Right cardiac atrium (tissue), 5 donors: Measurements from ENCODE around the gene GJB1. TPM values are rescaled to one million over a fixed set of nuclear protein-coding genes. Genes with fewer than 3 reads are reported as not detected.
"Not testable (repeated sequence)": the region's sequence is repeated elsewhere in the genome, so short reads cannot be mapped to it uniquely, and the experiment has no call there.

Source experiments
- ATAC-seq, 2 donors: fragments of 200-7000 bp; cut with Tn5 transposase; one replicate each; pipeline versions ENCODE4 v1.8.0 to v1.9.1; 2020; ENCODE audit warnings: moderate library complexity in 2 of 2, mild to moderate bottlenecking in 1 of 2
- DNase-seq, 3 donors: peaks; one replicate each; pipeline ENCODE4 v3.0.0-alpha.2; 2020
- H3K27ac ChIP-seq: one replicate; pipeline ENCODE4 v1.5.1; 2013; ENCODE audit warnings: mild to moderate bottlenecking, low read length, control low read depth, moderate library complexity
- H3K27me3 ChIP-seq: one replicate; pipeline ENCODE4 v1.6.1; 2013; ENCODE audit not compliant: control insufficient read depth, insufficient read depth
- H3K4me1 ChIP-seq: one replicate; pipeline ENCODE4 v1.6.1; 2013; ENCODE audit warnings: low read length; ENCODE audit not compliant: control insufficient read depth, insufficient read depth
- H3K4me3 ChIP-seq: one replicate; pipeline ENCODE4 v1.5.1; 2013; ENCODE audit warnings: low read length, control low read depth
- H3K9me3 ChIP-seq: one replicate; pipeline ENCODE4 v1.6.1; 2013; ENCODE audit warnings: low read length; ENCODE audit not compliant: control insufficient read depth
- WGBS: extraction: QIAGEN DNeasy Blood & Tissue Kit; methylation state at CpG from one replicate; pipeline ENCODE4 v1.1.7; 2013; 5-methylcytosine and 5-hydroxymethylcytosine counted together
- intact Hi-C, 4 donors: fragments of 100-400 bp; cut with DNase I; formaldehyde crosslinking; loops; one replicate each; pipeline versions ENCODE4 v1.11.0 to v1.14.0; 2022 to 2023
- polyA plus RNA-seq: library from polyadenylated mRNA; stranded (reverse); fragments of 200-250 nt; gene quantifications from one replicate; pipeline ENCODE4 v1.2.3, GENCODE V29; 2013
- total RNA-seq, 4 donors: library from RNA; stranded (reverse); fragmentation: NEBNext Ultra II Directional; extraction: Animal tissue kit (Norgen Biotek cat#: 25700); gene quantifications; one replicate each; pipeline ENCODE4 v1.2.1, GENCODE V29; 2021
- donor health status: healthy with polysubstance abuse.
- donor health status: DM: no; HTN: yes; CAD: no.
- donor health status: DM: no; HTN: no; CAD: no.
- donor health status: DM: no; HTN: yes; CAD: no; lungs with severe emphysema.
- donor health status: DM: yes; HTN: yes; CAD: no.

Gene GJB1
- total and polyA plus RNA-seq, 5 donors: 0.11 TPM; not detected in 4

GRCh38 chrX:71268624-71269023, 45.6 kb downstream of the GJB1 start:
- H3K27ac ChIP-seq, H3K4me3 ChIP-seq, H3K27me3 ChIP-seq, ATAC-seq, intact Hi-C loops, H3K9me3 ChIP-seq, H3K4me1 ChIP-seq, DNase-seq: not testable (repeated sequence)

- H3K27ac ChIP-seq: no peak overlapping the region
- H3K27me3 ChIP-seq: no peaks in the 10 kb centered on the region
- ATAC-seq (no peak), DNase-seq (no peak)
- WGBS: 95% methylated on average over 19 of the region's 19 CpGs
- intact Hi-C loops: no loop called here
- H3K9me3 ChIP-seq: no peaks in the 10 kb centered on the region
- no peak overlapping the region for H3K4me3 ChIP-seq
- no peaks in the 10 kb centered on the region for H3K4me1 ChIP-seq
These were observed 46.9 kb downstream of the GJB1 start for GRCh38 chrX:71269801-71270395.

GRCh38 chrX:71272313-71272712, 49.3 kb downstream of the GJB1 start:
- H3K4me1 ChIP-seq, H3K27ac ChIP-seq, H3K4me3 ChIP-seq, H3K27me3 ChIP-seq, intact Hi-C loops, H3K9me3 ChIP-seq, ATAC-seq, DNase-seq: not testable (repeated sequence)
- whole genome bisulfite sequencing: 86% methylated on average over 2 of the region's 2 CpGs

Other genes starting within 250 kb of the GJB1 start
- 10 to 100 TPM; 46.8 to 54.2 (median 50.6) TPM for gene SNX12, start 154.9 kb upstream of the GJB1 start, total RNA-seq
- 26.1 TPM for gene SNX12, start 154.9 kb upstream of the GJB1 start, polyA plus RNA-seq
- 10 to 100 TPM; 32.9 to 59.2 (median 37.1) TPM for gene FOXO4, start 127.4 kb upstream of the GJB1 start, total RNA-seq
- 27.8 TPM for gene FOXO4, start 127.4 kb upstream of the GJB1 start, polyA plus RNA-seq
- under 1 TPM in 1 of 4 donors, not detected in 3; 0.71 TPM for gene CXorf65, start 116.5 kb upstream of the GJB1 start, total RNA-seq
- not detected for gene CXorf65, start 116.5 kb upstream of the GJB1 start, polyA plus RNA-seq
- gene IL2RG, start 111.6 kb upstream of the GJB1 start, total RNA-seq: 1 to 10 TPM in 3 of 4 donors, under 1 TPM in 1; 0.88 to 4.1 (median 2.2) TPM
- gene IL2RG, start 111.6 kb upstream of the GJB1 start, polyA plus RNA-seq: 1.1 TPM
- gene MED12, start 104.6 kb upstream of the GJB1 start, total RNA-seq: 10 to 100 TPM; 19.6 to 25.9 (median 24.2) TPM
- 10.2 TPM for gene MED12, start 104.6 kb upstream of the GJB1 start, polyA plus RNA-seq
- gene NLGN3, start 78.4 kb upstream of the GJB1 start, total RNA-seq: 1 to 10 TPM in 3 of 4 donors, under 1 TPM in 1; 0.75 to 1.9 (median 1.4) TPM
- 0.88 TPM for gene NLGN3, start 78.4 kb upstream of the GJB1 start, polyA plus RNA-seq
- 10 to 100 TPM; 13.0 to 24.2 (median 18.4) TPM for gene ZMYM3, start 30.9 kb downstream of the GJB1 start, total RNA-seq
- 6.9 TPM for gene ZMYM3, start 30.9 kb downstream of the GJB1 start, polyA plus RNA-seq
- gene NONO, start 60.4 kb downstream of the GJB1 start, total RNA-seq: 100 to 1,000 TPM; 124 to 157 (median 135) TPM
- 61.9 TPM for gene NONO, start 60.4 kb downstream of the GJB1 start, polyA plus RNA-seq
- gene ITGB1BP2, start 78.5 kb downstream of the GJB1 start, total RNA-seq: 100 to 1,000 TPM; 113 to 174 (median 125) TPM
- gene ITGB1BP2, start 78.5 kb downstream of the GJB1 start, polyA plus RNA-seq: 186 TPM
- gene TAF1, start 143.1 kb downstream of the GJB1 start, total RNA-seq: 10 to 100 TPM; 21.2 to 22.8 (median 22.1) TPM
- 8.6 TPM for gene TAF1, start 143.1 kb downstream of the GJB1 start, polyA plus RNA-seq